HG03460 (cell line): ENCODE data around the gene POTEH.
"Not testable (repeated sequence)": the region's sequence is repeated elsewhere in the genome, so short reads cannot be mapped to it uniquely, and the experiment has no call there.

Experiments used
- ATAC-seq: cut with Tn5 transposase; IDR thresholded peaks from one replicate; pipeline ENCODE4 v1.9.1; 2021; ENCODE audit not compliant: unreplicated experiment

Gene POTEH

DNA sequence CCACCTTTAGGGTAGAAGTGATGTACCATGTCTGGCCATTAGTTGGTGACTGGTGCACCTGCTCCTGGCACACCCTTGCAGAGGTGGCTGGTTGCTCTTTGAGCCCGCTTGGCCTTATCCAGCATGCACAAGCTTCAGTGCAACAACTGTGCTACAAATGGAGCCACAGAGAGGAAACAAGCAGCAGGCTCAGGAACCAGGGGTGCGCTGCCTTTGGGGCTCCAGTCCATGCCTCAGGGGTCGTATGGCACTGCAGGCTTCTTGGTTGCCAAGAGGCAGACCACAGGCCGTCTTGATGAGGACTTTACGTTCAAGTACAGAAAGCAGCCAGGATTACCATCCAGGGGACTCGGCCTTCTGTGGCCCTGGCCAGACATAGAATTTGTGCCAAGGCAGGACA lies 44.6 kb downstream of the POTEH start:
- not testable (repeated sequence) for ATAC-seq

DNA sequence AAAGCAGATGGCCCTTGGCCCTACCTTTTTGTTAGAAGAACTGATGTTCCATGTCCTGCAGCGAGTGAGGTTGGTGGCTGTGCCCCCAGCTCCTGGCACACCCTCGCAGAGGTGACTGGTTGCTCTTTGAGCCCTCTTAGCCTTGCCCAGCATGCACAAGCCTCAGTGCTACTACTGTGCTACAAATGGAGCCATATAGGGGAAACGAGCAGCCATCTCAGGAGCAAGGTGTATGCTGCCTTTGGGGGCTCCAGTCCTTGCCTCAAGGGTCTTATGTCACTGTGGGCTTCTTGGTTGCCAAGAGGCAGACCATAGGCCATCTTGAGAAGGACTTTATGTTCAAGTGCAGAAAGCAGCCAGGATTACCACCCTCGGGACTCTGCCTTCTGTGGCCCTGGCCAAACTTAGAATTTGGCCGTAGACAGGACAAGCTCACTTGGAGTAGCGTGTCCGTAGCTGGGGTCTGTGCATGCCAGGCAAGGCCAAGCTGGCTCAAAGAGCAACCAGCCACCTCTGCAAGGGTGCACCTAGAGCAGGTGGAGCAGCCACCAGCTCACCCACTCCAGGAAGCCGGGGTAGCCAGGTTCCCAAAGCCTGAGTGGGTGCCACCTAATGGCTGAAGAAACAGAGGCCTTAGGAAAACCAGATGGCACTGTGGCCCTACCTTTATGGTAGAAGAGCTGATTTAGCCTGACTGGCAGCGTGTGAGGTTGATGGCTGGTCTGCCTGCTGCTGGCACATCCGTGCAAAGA lies 48.5 kb downstream of the POTEH start:
- not testable (repeated sequence) for ATAC-seq

DNA sequence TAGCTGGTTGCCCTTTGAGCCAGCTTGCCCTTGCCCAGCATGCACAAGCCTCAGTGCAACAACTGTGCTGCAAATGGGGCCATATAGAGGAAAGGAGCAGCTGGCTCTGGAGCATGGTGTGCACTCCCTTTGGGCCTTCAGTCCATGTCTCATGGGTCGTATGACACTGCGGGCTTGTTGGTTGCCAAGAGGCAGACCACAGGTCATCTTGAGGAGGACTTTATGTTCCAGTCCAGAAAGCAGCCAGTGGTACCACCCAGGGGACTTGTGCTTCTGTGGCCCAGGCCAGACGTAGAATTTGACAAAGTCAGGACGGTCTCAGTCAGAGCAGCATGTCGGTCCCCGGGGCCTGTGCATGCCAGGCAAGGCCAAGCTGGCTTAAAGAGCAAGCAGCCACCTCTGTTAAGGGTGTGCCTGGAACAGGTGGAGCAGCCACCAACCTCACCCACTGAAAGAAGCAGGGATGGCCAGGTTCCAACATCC lies 49.1 kb downstream of the POTEH start:
- ATAC-seq: not testable (repeated sequence)

DNA sequence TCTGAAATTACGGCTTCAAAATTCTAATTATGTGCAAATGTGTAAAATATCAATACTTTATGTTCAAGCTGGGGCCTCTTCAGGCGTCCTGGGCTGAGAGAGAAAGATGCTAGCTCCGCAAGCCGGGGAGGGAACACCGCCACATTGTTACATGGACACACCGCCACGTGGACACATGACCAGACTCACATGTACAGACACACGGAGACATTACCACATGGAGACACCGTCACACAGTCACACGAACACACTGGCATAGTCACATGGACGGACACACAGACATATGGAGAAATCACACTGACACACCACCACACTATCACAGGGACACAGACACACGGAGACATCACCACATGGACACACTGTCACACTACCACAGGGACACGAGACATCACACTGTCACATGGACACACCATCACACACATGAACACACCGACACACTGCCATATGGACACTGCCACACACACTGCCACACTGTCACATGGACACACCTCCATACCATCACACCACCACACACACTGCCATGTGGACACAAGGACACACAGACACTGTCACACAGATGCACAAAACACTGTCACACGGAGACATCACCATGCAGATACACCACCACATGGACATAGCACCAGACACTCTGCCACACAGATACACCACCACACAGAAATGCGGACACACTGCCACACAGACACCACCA lies 58.0 kb downstream of the POTEH start:
- not testable (repeated sequence) for ATAC-seq

DNA sequence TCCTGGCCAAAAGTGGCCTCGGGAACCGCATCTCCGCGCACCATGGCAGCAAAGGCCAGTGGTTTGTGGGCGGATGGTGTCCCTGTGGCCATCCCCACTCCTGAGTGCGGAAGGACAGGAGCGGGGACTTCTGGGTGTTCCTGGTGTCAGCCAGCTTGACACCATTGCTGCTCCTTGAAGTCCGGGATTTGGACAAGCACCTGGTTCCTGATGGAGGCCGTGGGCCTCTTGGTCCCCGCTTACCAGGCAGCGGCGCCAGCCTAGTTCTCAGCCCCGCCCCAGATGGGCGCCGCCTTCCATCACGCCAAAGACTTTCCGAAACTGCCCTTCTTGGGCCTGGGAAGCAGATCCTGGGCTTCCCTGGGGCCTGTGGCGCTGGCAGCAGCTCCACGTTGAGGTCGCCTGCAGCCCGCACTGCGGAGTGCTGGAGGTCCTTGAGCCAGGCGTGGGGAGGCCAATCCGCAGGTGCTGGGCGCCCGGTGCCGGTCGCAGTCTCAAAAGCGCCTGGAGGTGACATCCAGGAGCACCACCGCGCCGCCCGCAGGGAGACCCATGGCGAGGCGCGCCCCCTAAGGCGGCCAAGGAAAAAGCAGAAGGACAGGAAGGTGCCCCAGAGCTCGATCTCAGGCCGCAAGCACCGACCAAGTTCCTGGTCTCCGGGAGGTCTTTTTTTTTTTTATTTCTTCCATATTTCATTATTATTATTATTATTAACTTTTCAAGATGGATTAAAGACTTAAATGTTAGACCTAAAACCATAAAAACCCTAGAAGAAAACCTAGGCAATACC lies 59.5 kb downstream of the POTEH start:
- ATAC-seq: not testable (repeated sequence)

DNA sequence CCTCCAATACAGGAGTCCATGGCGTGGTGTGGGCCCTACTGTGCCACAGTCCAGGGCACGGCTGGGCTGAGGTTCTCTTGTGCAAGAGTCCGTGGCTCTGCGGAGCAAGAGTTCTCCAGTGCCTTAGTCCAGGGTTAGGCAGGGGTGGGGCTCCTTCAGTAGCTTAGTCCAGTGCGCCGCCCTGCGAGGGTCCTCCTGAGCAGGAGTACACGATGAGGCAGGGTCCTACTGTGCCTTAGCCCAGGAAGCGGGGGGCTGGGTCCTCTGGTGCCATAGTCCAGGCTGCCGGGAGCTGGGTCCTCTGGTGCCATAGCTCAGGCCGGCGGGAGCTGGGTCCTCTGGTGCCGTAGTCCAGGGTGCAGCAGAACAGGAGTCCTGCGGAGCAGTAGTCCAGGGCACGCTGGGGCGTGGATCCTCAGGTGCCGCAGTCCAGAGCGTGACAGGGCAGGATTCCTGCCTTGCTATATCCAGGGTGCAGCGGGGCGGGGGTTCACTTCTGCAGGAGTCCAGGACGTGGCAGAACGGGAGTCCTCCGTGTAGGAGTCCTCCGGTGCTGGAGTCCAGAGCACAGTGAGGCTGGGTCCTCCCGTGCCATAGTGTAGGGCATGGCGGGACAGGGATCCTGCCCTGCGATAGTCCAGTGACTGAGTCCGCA lies 69.7 kb downstream of the POTEH start:
- ATAC-seq: not testable (repeated sequence)

DNA sequence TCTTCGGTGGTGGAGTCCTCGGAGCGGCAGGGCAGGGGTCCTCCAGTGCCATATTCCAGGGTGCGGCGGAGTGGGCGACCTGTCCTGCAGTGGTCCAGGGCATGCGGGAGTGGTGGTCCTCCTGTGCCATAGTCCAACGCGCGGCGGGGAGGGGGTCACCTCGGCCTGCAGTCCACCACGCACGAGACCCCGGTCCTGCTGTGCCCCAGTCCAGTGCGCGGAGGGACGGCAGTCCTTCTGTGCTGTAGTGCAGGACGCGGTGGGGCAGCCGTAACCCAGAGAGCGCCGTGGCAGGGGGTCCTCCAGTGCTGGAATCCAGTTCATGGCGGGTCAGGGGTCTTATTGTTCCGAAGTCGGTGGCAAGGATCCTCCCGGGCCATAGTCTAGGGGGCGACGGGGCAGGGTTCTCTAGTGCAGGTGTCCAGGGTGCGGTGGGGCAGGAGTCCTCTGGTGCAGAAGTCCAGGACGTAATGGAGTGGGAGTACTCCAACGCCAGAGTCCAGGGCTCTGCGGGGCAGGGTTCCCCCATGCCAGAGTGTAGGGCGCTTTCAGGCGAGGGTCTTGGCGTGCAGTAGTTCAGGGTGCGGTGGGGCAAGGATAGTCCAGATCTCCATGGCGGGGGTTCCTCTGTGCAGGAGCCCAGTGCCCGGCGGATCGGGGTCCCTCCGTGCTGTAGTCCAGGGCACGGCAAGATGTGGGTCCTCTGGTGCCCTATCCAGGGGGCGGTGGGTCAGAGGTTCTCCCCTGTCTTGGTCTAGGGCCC lies 70.7 kb downstream of the POTEH start:
- not testable (repeated sequence) for ATAC-seq

DNA sequence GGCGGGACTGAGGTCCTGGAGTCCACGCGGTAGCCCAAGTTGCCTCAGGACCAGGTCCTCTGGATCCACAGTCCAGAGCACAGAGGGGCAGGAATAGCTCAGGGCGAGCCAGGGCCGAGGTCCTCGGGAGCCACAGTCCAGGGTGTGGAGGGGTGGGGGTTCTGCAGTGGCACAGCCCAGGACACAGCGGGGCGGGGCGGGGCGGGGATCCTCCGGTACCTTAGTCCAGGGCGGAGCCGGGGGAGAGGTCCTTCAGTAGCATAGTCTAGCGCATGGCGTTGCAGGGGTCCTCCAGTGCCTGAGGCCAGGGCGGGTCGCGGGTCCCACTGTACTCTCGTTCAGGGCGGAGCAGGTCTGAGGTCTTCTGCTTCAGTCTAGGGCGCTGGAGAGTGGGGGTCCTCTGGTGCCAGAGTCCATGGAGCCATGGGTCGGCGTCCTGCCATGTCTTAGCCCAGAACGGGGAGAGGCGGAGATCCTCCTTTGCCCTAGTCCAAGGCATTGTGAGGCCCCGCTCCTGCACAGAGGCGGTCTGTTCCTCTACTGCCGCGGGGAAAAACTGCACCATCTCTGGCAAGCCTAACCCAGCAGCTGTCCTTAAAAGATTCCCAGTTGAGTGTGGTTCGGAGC lies 71.4 kb downstream of the POTEH start:
- ATAC-seq: not testable (repeated sequence)

DNA sequence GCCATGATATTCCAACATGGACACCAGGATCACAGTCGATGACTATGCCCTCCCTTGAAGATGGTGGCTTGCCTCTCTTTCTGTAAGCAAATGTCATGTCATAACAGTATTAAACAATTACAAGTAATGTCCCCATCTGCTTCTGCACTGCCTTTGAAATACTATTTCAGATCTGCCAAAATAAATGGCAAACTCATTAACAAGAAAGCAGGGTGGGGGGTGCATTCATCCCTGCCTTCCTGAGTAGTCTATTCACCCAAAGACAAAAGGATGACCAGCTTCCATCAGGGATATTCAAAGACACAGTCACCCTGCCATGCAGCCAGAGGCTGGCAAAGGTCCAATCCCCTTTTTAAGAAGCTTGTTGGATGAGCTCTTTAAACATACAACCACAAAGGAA lies 73.7 kb downstream of the POTEH start:
- not testable (repeated sequence) for ATAC-seq
